ENCODE measurements around the gene RIMBP2. TPM values are rescaled to one million over a fixed set of nuclear protein-coding genes. Genes with fewer than 3 reads are reported as not detected.

The RIMBP2 gene
- polyA plus RNA-seq, 1 donor (not counting 4 experiments of a cell fraction or from before 2014, with no cell fraction given): 0.16 TPM

DNA sequence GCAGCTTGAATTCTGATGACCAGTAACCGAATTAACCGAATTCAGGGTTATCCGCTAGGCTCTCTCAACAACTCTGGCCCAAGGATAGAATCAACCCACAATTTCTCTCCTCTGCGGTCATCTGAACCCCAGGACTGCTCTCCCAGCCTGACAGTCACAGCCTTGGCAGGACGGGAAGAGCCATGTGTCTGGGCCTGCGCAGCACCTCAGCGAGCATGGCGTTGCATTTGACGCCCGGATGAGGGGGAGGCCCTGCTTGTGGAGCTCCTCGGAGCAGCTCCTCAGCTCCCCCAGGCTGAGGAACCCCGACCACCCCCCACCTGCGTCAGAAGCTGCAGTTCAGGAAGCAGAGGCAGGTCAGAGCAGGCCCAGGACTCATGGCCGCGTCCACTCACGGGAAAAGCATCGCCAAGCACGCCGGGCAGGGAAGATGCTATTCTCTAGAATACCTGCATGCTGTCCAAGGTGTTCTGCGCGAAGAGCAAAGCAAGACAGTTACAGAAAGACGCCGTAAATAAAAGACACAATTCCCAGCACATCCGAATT lies 247.3 kb downstream of the RIMBP2 start:
- TF ChIP-seq, protein P1, sequence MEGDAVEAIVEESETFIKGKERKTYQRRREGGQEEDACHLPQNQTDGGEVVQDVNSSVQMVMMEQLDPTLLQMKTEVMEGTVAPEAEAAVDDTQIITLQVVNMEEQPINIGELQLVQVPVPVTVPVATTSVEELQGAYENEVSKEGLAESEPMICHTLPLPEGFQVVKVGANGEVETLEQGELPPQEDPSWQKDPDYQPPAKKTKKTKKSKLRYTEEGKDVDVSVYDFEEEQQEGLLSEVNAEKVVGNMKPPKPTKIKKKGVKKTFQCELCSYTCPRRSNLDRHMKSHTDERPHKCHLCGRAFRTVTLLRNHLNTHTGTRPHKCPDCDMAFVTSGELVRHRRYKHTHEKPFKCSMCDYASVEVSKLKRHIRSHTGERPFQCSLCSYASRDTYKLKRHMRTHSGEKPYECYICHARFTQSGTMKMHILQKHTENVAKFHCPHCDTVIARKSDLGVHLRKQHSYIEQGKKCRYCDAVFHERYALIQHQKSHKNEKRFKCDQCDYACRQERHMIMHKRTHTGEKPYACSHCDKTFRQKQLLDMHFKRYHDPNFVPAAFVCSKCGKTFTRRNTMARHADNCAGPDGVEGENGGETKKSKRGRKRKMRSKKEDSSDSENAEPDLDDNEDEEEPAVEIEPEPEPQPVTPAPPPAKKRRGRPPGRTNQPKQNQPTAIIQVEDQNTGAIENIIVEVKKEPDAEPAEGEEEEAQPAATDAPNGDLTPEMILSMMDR (optimal IDR thresholded peaks at IDR 0.05 in 1 of 3, IDR thresholded peaks at IDR 0.05 in 1 of 3, conservative IDR thresholded peaks at IDR 0.05 in 1 of 3; ENCODE audit: extremely low read depth in 1 of 3, insufficient read depth in 2 of 3, low read length in 3 of 3): no peak
- TF ChIP-seq EZH2 (IDR thresholded peaks at IDR 0.05; ENCODE audit: low read length): no peak
- H3K9me3 ChIP-seq (ENCODE audit: control insufficient read depth, low read depth, low read length): peaks cover 8% of the 10 kb centered on the region
- FAIRE-seq: no peak
- H2AFZ ChIP-seq (ENCODE audit: control insufficient read depth, low read length): no peak overlapping the region
- H3K79me2 ChIP-seq (ENCODE audit: control insufficient read depth, insufficient read depth, low read length): no peaks in the 10 kb centered on the region
- dilution Hi-C loops (cut with MboI; ENCODE audit: extremely low pct_ligation_motif_present, low sequenced_read_pairs): no loop called here
- H3K9ac ChIP-seq (ENCODE audit: control insufficient read depth, extremely low read depth, insufficient read depth, low read length): no peak overlapping the region
- no peak overlapping the region for H3K27ac ChIP-seq (ENCODE audit: control insufficient read depth, insufficient read depth, low read length)
- no peaks in the 10 kb centered on the region for H3K27me3 ChIP-seq (ENCODE audit: control insufficient read depth, extremely low read depth, insufficient read depth, low read length)
- no peaks in the 10 kb centered on the region for H4K20me1 ChIP-seq (ENCODE audit: control insufficient read depth, extremely low read depth, insufficient read depth, low read length)
- no peaks in the 10 kb centered on the region for H3K9me1 ChIP-seq (ENCODE audit: control insufficient read depth, extremely low read depth, insufficient read depth, low read length)
- H3K36me3 ChIP-seq (ENCODE audit: control insufficient read depth in 2 of 2, extremely low read depth in 1 of 2, insufficient read depth in 2 of 2, low read length in 2 of 2): no peaks in the 10 kb centered on the region
- no peak for DNase-seq (ENCODE audit: low read depth, low spot score)
- no peak overlapping the region for H3K4me2 ChIP-seq (ENCODE audit: control insufficient read depth, extremely low read depth, insufficient read depth, low read depth, low read length)
- no peak overlapping the region for H3K4me3 ChIP-seq (ENCODE audit: control insufficient read depth in 2 of 3, extremely low read depth in 1 of 3, insufficient read depth in 2 of 3, low read depth in 1 of 3, low read length in 3 of 3)
- H3K4me1 ChIP-seq (ENCODE audit: control insufficient read depth, extremely low read depth, insufficient read depth, low read length): no peaks in the 10 kb centered on the region

DNA sequence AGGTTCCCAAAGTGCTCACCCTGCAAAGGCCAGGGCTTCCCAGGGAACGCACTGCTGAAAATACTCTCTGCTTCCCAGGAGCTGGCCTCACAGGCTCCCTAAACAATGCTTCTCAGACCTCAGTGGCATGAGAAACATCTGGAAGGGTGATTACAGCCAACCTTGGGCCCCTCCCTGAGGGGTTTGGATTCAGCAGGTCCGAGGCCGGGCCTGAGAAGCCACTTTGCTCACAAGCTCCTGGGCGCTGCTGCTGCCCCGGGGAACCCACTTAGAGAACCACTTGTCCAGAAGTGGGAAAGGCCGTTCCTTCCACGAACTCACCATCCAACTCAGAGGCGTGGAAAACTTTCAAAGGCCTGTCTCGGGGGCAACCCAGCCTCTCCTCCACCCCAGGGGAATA lies 247.9 kb downstream of the RIMBP2 start:
- Histone ChIP-seq H3K4me3 (ENCODE audit: control insufficient read depth in 2 of 3, extremely low read depth in 1 of 3, insufficient read depth in 2 of 3, low read depth in 1 of 3, low read length in 3 of 3) (no peak overlapping the region), H3K9ac (ENCODE audit: control insufficient read depth, extremely low read depth, insufficient read depth, low read length) (no peak overlapping the region), H3K27me3 (ENCODE audit: control insufficient read depth, extremely low read depth, insufficient read depth, low read length) (no peaks in the 10 kb centered on the region), H3K4me2 (ENCODE audit: control insufficient read depth, extremely low read depth, insufficient read depth, low read depth, low read length) (no peak overlapping the region), H3K79me2 (ENCODE audit: control insufficient read depth, insufficient read depth, low read length) (no peaks in the 10 kb centered on the region), H3K9me1 (ENCODE audit: control insufficient read depth, extremely low read depth, insufficient read depth, low read length) (no peaks in the 10 kb centered on the region), H3K9me3 (ENCODE audit: control insufficient read depth, low read depth, low read length) (peaks cover 8% of the 10 kb centered on the region), H4K20me1 (ENCODE audit: control insufficient read depth, extremely low read depth, insufficient read depth, low read length) (no peaks in the 10 kb centered on the region), H3K27ac (ENCODE audit: control insufficient read depth, insufficient read depth, low read length) (no peak overlapping the region), H3K4me1 (ENCODE audit: control insufficient read depth, extremely low read depth, insufficient read depth, low read length) (no peaks in the 10 kb centered on the region), H2AFZ (ENCODE audit: control insufficient read depth, low read length) (no peak overlapping the region), H3K36me3 (ENCODE audit: control insufficient read depth in 2 of 2, extremely low read depth in 1 of 2, insufficient read depth in 2 of 2, low read length in 2 of 2) (no peaks in the 10 kb centered on the region)
- TF ChIP-seq, protein P1 (optimal IDR thresholded peaks at IDR 0.05 in 1 of 3, IDR thresholded peaks at IDR 0.05 in 1 of 3, conservative IDR thresholded peaks at IDR 0.05 in 1 of 3; ENCODE audit: extremely low read depth in 1 of 3, insufficient read depth in 2 of 3, low read length in 3 of 3): no peak
- dilution Hi-C loops (cut with MboI; ENCODE audit: extremely low pct_ligation_motif_present, low sequenced_read_pairs): no loop called here
- no peak for FAIRE-seq
- no peak for DNase-seq (ENCODE audit: low read depth, low spot score)
